Uterus (tissue), 4 donors: Measurements from ENCODE around the gene TMEM31. TPM values are rescaled to one million over a fixed set of nuclear protein-coding genes. Genes with fewer than 3 reads are reported as not detected.

Experiments used
- DNase-seq, 2 donors: peaks; one replicate each; pipeline ENCODE4 v3.0.0-alpha.2; 2019 to 2020
- H3K27ac ChIP-seq, 2 donors: fragments of 200-600 bp; sonication (generic); 1 replicate in 1 of 2; 2 replicates in 1 of 2; pipeline ENCODE4 v1.5.1; 2016 to 2018
- H3K27me3 ChIP-seq, 2 donors: fragments of 200-600 bp; sonication (generic); one replicate each; pipeline ENCODE4 v1.5.1; 2018 to 2019; ENCODE audit warnings: control low read depth in 1 of 2
- H3K36me3 ChIP-seq, 2 donors: fragments of 200-600 bp; sonication (generic); one replicate each; pipeline ENCODE4 v1.5.1; 2019; ENCODE audit warnings: control low read depth in 1 of 2
- H3K4me1 ChIP-seq, 2 donors: fragments of 200-600 bp; sonication (generic); one replicate each; pipeline ENCODE4 v1.5.1; 2018 to 2019; ENCODE audit warnings: control low read depth in 1 of 2
- H3K4me3 ChIP-seq, 2 donors: fragments of 200-600 bp; sonication (generic); 1 replicate in 1 of 2; 2 replicates in 1 of 2; pipeline ENCODE4 v1.5.1; 2018 to 2019; ENCODE audit warnings: mild to moderate bottlenecking in 1 of 2
- H3K9me3 ChIP-seq, 2 donors: fragments of 200-600 bp; sonication (generic); one replicate each; pipeline ENCODE4 v1.5.1; 2019; ENCODE audit warnings: control low read depth in 1 of 2
- POLR2A ChIP-seq, 2 donors: fragments of 450-650 bp; IDR thresholded peaks; one replicate each; pipeline ENCODE4 v1.6.1; 2016; ENCODE audit warnings: antibody characterized with exemption in 2 of 2, mild to moderate bottlenecking in 1 of 2, moderate library complexity in 1 of 2
- intact Hi-C: fragments of 100-400 bp; cut with DNase I; formaldehyde crosslinking; loops from one replicate; pipeline ENCODE4 v1.15.1; 2023; ENCODE audit warnings: low total_unique reads
- total RNA-seq, 4 donors: library from RNA; depleted of rRNA in 3 of 4; stranded (reverse); fragments of >200 nt in 3 of 4; gene quantifications; one replicate each; pipeline versions ENCODE4 v1.1.0 to v1.2.4, GENCODE V29; 2014 to 2023
- TF ChIP-seq, protein P1 (sequence below), 4 experiments: fragments of 200-600 bp in 2 of 4; fragments of 450-650 bp in 2 of 4; sonication (generic) in 2 of 4; IDR thresholded peaks; one replicate each; pipeline ENCODE4 v1.5.1; 2016 to 2019; ENCODE audit warnings: antibody characterized with exemption in 4 of 4, mild to moderate bottlenecking in 2 of 4, moderate library complexity in 1 of 4
- donor health status: DM: yes; HTN: yes; CAD: no.

TMEM31 gene
- total RNA-seq, 4 donors from 2014 or later, result 0.85 TPM; not detected in 3

DNA sequence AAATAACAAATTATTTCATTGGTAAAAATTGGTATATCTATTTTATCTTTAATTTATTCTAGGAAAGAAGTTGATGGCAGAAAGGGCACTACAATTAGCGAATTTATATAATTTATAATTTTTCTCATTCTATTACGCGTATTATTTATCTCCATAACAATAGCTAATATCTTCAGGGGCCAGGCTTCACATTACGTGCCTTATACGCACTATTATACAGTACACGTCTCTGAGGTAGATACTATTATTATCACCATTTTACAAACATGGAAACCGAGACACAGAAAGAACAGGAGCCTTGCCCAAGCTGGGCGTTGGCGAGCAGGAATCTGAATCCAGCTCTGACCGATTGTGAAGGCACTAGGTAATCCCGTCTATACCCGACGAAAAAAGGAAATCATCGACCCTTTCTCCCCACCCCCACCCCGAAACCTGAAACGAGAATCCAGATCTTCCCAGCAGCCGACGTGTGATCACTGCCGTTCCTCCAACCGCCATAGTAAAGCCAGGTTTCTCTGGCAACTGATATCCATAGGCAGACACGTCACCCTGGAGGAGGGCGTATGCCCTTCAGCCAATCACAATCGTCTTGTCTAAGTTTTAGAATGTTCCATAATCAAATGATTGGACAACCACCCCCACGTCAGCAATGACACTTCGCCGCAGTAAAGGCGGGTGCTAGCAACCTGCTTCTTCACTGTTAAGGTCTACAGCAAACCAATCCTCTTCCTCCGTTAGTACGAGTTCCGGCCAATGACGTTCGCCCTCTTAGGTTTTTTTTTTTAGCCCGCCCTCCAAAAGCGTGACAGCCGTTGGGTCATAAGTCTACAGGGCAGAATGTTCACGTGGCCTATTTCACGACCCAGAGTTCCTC lies 24.3 kb upstream of the TMEM31 start, which contains the start of gene MORF4L2:
Gene MORF4L2, minus strand, starts transcription at position 501 of the 874 bp plus-strand sequence. CDS start 9,672 bp downstream, outside the sequence.
- Histone ChIP-seq H3K9me3 (no peaks in the 10 kb centered on the region), H3K4me3 (peak within 1 kb of the TSS; percentile 47 to 57), H3K36me3 (no peaks in the 10 kb centered on the region), H3K27me3 (no peaks in the 10 kb centered on the region), H3K27ac (peak within 1 kb of the TSS; percentile 93 to 95), H3K4me1 (no peaks in the 10 kb centered on the region)
- DNase-seq, result peak; percentile 87 to 96
- intact Hi-C loops, result loop anchor here (5.0 kb wide), 1 partner anchor 154 kb away; no protein-coding TSS in a partner anchor
- TF ChIP-seq POLR2A (IDR thresholded peaks at IDR 0.05), result peak; percentile 84 to 86
- TF ChIP-seq, protein P1, sequence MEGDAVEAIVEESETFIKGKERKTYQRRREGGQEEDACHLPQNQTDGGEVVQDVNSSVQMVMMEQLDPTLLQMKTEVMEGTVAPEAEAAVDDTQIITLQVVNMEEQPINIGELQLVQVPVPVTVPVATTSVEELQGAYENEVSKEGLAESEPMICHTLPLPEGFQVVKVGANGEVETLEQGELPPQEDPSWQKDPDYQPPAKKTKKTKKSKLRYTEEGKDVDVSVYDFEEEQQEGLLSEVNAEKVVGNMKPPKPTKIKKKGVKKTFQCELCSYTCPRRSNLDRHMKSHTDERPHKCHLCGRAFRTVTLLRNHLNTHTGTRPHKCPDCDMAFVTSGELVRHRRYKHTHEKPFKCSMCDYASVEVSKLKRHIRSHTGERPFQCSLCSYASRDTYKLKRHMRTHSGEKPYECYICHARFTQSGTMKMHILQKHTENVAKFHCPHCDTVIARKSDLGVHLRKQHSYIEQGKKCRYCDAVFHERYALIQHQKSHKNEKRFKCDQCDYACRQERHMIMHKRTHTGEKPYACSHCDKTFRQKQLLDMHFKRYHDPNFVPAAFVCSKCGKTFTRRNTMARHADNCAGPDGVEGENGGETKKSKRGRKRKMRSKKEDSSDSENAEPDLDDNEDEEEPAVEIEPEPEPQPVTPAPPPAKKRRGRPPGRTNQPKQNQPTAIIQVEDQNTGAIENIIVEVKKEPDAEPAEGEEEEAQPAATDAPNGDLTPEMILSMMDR (IDR thresholded peaks at IDR 0.05), result no peak

DNA sequence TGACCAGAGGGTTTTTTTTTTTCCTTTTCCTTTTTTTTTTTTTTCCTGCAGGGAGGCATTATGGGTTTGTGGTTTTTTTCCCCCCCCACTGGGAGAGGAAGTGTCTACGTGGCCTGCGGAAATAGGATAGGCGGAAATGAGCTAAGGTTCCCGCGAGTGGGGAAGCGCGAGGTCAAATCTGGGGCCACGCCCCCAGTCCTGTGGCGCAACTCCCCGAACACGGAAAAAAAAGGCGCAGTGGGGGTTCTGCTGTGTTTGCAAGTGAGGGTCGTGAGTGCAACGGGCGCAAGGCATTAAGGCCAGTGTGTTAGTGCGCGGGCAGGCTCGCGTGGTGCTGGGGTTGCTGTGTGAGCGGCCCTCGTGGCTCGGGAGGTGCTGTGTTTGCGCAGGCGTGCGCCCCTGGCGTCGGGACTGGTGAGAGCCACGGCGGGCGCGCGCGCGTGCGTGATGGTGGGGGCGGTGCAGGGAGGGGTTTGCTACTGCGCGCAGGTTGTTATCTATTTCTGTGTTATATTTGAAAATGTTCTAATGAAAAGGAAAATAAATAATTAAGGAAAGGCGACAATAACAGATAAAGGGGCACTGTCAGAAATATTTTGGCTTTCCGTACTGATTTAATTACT lies 23.5 kb upstream of the TMEM31 start:
- Histone ChIP-seq H3K4me3 (peak overlapping the region; percentile 47 to 48), H3K36me3 (no peaks in the 10 kb centered on the region), H3K27ac (peak overlapping the region; percentile 93 to 95), H3K9me3 (no peaks in the 10 kb centered on the region), H3K27me3 (no peaks in the 10 kb centered on the region), H3K4me1 (no peaks in the 10 kb centered on the region)
- TF ChIP-seq, protein P1 (IDR thresholded peaks at IDR 0.05), result peak; percentile 6 to 77 (median 36)
- peak; percentile 28 to 66 for TF ChIP-seq POLR2A (IDR thresholded peaks at IDR 0.05)
- intact Hi-C loops, result loop anchor here (5.0 kb wide), 1 partner anchor 155 kb away; no protein-coding TSS in a partner anchor
- DNase-seq, result peak; percentile 86 to 90

DNA sequence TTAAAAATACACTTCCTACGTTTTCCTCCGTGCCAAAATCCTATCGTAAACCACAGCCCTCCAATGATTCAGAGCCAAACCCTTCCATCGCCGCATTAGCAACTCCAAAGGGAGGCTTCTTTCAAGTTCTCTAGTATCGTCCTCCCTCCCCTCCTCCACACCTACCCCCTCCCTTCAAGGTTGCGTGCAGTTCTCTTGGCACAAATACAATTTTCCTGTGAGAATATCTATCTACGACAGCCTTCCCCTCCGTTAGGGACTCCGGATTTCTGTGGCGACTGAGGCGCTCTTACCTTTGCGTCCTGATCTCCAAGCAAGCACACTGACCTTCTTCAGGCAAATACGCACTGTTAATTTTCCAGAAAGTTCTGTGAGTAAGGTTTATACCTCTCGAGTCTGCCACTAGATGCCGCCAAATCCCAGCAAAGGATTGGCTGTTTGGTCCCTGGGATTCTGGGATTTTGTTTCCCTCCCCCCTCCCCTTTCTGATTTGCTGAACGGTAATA lies 23.0 kb upstream of the TMEM31 start:
- no peaks in the 10 kb centered on the region for H3K9me3 ChIP-seq
- peak overlapping the region; percentile 93 to 95 for H3K27ac ChIP-seq
- H3K27me3 ChIP-seq, result no peaks in the 10 kb centered on the region
- peak overlapping the region; percentile 47 to 48 for H3K4me3 ChIP-seq
- H3K36me3 ChIP-seq, result no peaks in the 10 kb centered on the region
- DNase-seq, result peak; percentile 74 to 81
- intact Hi-C loops, result loop anchor here (5.0 kb wide), 1 partner anchor 155 kb away; no protein-coding TSS in a partner anchor
- H3K4me1 ChIP-seq, result no peaks in the 10 kb centered on the region
- TF ChIP-seq, protein P1 (IDR thresholded peaks at IDR 0.05), result peak; percentile 49 to 71 (median 70)
- peak; percentile 20 to 27 for TF ChIP-seq POLR2A (IDR thresholded peaks at IDR 0.05)

DNA sequence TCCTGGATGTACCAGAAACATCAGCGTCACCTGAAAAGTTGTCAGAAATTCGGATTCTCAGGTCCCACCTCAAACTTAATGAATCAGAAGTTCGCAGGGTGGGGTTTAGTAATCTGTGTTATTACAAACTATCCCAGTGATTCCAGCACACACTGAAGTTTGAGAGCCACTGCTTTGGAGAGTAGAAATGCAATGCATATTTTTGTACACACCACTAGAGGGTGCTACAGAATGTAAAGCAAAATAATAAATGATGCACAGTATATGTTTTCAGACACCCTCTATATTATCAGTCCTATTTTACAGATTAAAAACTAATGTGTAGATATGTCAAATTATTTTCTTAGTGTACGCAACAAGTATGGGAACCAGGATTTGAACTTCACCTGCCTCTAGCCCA lies 21.8 kb upstream of the TMEM31 start:
- Histone ChIP-seq H3K27ac (peak overlapping the region; percentile 93 to 95), H3K9me3 (no peaks in the 10 kb centered on the region), H3K4me1 (no peaks in the 10 kb centered on the region), H3K27me3 (no peaks in the 10 kb centered on the region), H3K4me3 (peak overlapping the region in 1 of 2 donors; percentile 48), H3K36me3 (no peaks in the 10 kb centered on the region)
- intact Hi-C loops, result loop anchor here (5.0 kb wide), 1 partner anchor 157 kb away; no protein-coding TSS in a partner anchor
- no peak for DNase-seq
- no peak for TF ChIP-seq POLR2A (IDR thresholded peaks at IDR 0.05)
- TF ChIP-seq, protein P1 (IDR thresholded peaks at IDR 0.05), result peak; percentile 51 to 62 (median 60)
